Activated T-helper 9 cell treated with anti-CD3 and anti-CD28 coated beads, Interleukin-2, amount 50 U/mL, for 16 hours (primary cell): ENCODE measurements around the gene TIAM2.
"Not testable (repeated sequence)": the region's sequence is repeated elsewhere in the genome, so short reads cannot be mapped to it uniquely, and the experiment has no call there.

Experiments used
- DNase-seq: peaks from one replicate; pipeline ENCODE4 v3.0.0-alpha.2; 2020; ENCODE audit warnings: low read depth

TIAM2 gene

GRCh38 chr6:154995254-154996015 is at the start of gene TIAM2:
Gene TIAM2, plus strand, starts transcription at chr6:154995315. Its CDS starts 133,909 bp downstream, at chr6:155129224.
- peak; percentile 7 for DNase-seq

- no peak for DNase-seq
Measured at GRCh38 chr6:154950979-154951344, 44.2 kb upstream of the TIAM2 start.

- DNase-seq, result no peak
Measured at GRCh38 chr6:154951345-154952200, 43.5 kb upstream of the TIAM2 start.

GRCh38 chr6:154953644-154954043 is 41.5 kb upstream of the TIAM2 start:
- no peak for DNase-seq

- no peak for DNase-seq
Measured at GRCh38 chr6:154954347-154954746, 40.8 kb upstream of the TIAM2 start.

- no peak for DNase-seq
Measured at GRCh38 chr6:154956771-154957522, 38.2 kb upstream of the TIAM2 start.

- DNase-seq, result no peak
Measured at GRCh38 chr6:154958469-154958868, 36.6 kb upstream of the TIAM2 start.

GRCh38 chr6:154960299-154960843 is 34.7 kb upstream of the TIAM2 start:
- DNase-seq, result no peak

GRCh38 chr6:154960854-154961530 is 34.1 kb upstream of the TIAM2 start:
- no peak for DNase-seq

- DNase-seq, result no peak
Measured at GRCh38 chr6:154962753-154963152, 32.4 kb upstream of the TIAM2 start.

- DNase-seq, result not testable (repeated sequence)
Measured at GRCh38 chr6:154966065-154966770, 28.9 kb upstream of the TIAM2 start.

GRCh38 chr6:154969796-154970195 is 25.3 kb upstream of the TIAM2 start:
- no peak for DNase-seq

GRCh38 chr6:154974485-154975149 is 20.5 kb upstream of the TIAM2 start:
- DNase-seq, result no peak

GRCh38 chr6:154977588-154977987 is 17.5 kb upstream of the TIAM2 start:
- DNase-seq, result no peak

- DNase-seq, result no peak
Measured at GRCh38 chr6:154980273-154981078, 14.6 kb upstream of the TIAM2 start.

GRCh38 chr6:154981079-154981870 is 13.8 kb upstream of the TIAM2 start:
- no peak for DNase-seq

- no peak for DNase-seq
Measured at GRCh38 chr6:154984146-154984545, 11.0 kb upstream of the TIAM2 start.

GRCh38 chr6:154986787-154987235 is 8.3 kb upstream of the TIAM2 start:
- no peak for DNase-seq

GRCh38 chr6:154989448-154989847 is 5.7 kb upstream of the TIAM2 start:
- no peak for DNase-seq
